HG02623 (cell line): Measurements from ENCODE around the gene CPXM2.

Experiments used
- ATAC-seq: cut with Tn5 transposase; IDR thresholded peaks from one replicate; pipeline ENCODE4 v1.9.1; 2021; ENCODE audit warnings: moderate library complexity; ENCODE audit not compliant: unreplicated experiment

CPXM2 gene

GRCh38 chr10:123704076-123704475, 187.5 kb downstream of the CPXM2 start:
- ATAC-seq: no peak

GRCh38 chr10:123703195-123703790, 188.3 kb downstream of the CPXM2 start:
- ATAC-seq: no peak
